NCI-H82 (cell line): Measurements from ENCODE around the gene RGS14.
"Not testable (repeated sequence)": the region's sequence is repeated elsewhere in the genome, so short reads cannot be mapped to it uniquely, and the experiment has no call there.

ENCODE experiments used
- DNase-seq: peaks from one replicate; lab custom pipeline; 2025; lab: John Stamatoyannopoulos, UW

Gene RGS14

GRCh38 chr5:177403792-177404640 is 46.3 kb downstream of the RGS14 start:
- DNase-seq, result peak; percentile 81

GRCh38 chr5:177404641-177405179 is 47.0 kb downstream of the RGS14 start:
- DNase-seq, result no peak

GRCh38 chr5:177405312-177405711 is 47.6 kb downstream of the RGS14 start:
- DNase-seq, result no peak

GRCh38 chr5:177405805-177406204 is 48.1 kb downstream of the RGS14 start:
- DNase-seq, result no peak

- DNase-seq, result no peak
Measured at GRCh38 chr5:177409043-177409801, 51.5 kb downstream of the RGS14 start, which contains the start of gene F12. TSS of gene F12 (minus strand) at chr5:177409564. CDS start at chr5:177409527, 37 bp downstream.

GRCh38 chr5:177410575-177410974 is 52.9 kb downstream of the RGS14 start:
- DNase-seq, result no peak

GRCh38 chr5:177412603-177413233 is 55.0 kb downstream of the RGS14 start:
- no peak for DNase-seq

- DNase-seq, result no peak
Measured at GRCh38 chr5:177414481-177414880, 56.8 kb downstream of the RGS14 start.

- not testable (repeated sequence) for DNase-seq
Measured at GRCh38 chr5:177417081-177417480, 59.4 kb downstream of the RGS14 start.

- DNase-seq, result no peak
Measured at GRCh38 chr5:177419046-177419445, 61.3 kb downstream of the RGS14 start.

- DNase-seq, result not testable (repeated sequence)
Measured at GRCh38 chr5:177420472-177420871, 62.7 kb downstream of the RGS14 start.

GRCh38 chr5:177421062-177421798 is 63.5 kb downstream of the RGS14 start:
- no peak for DNase-seq
